Cardiac muscle cell (in vitro differentiated cells and primary cell): Measurements from ENCODE around the gene DPYSL4. TPM values are rescaled to one million over a fixed set of nuclear protein-coding genes. Genes with fewer than 3 reads are reported as not detected.
A peak's percentile ranks its signal among the peaks of the same experiment; 100 is the strongest.

Experiments used
- DNase-seq, 2 donors: peaks; one replicate each; pipeline versions ENCODE4 v3.0.0 to v3.0.0-alpha.2; 2010 to 2017; ENCODE audit warnings: low read depth in 1 of 2, low spot score in 1 of 2
- H3K27ac ChIP-seq: fragments of 200-600 bp; sonication (generic); 2 replicates; pipeline ENCODE4 v1.5.1; 2016
- H3K27me3 ChIP-seq: fragments of 200-600 bp; sonication (generic); 2 replicates; pipeline ENCODE4 v1.6.0; 2016; ENCODE audit warnings: control low read depth
- H3K36me3 ChIP-seq: fragments of 200-600 bp; sonication (generic); 2 replicates; pipeline ENCODE4 v1.5.1; 2016; ENCODE audit warnings: control low read depth
- H3K4me1 ChIP-seq: fragments of 200-600 bp; sonication (generic); 2 replicates; pipeline ENCODE4 v1.8.1; 2017; ENCODE audit warnings: low read depth, mild to moderate bottlenecking, mixed run types
- H3K4me3 ChIP-seq: fragments of 200-600 bp; sonication (generic); 2 replicates; pipeline ENCODE4 v1.5.1; 2016; ENCODE audit warnings: mild to moderate bottlenecking
- H3K9me3 ChIP-seq: fragments of 200-600 bp; sonication (generic); 2 replicates; pipeline ENCODE4 v1.5.1; 2017; ENCODE audit warnings: low read depth, mild to moderate bottlenecking, control low read depth
- polyA plus RNA-seq: library from polyadenylated mRNA; unstranded; fragments of >200 nt; fragmentation: Nextera tagmentation; extraction: Ambion mirVana; gene quantifications from 2 replicates; pipeline ENCODE4 v1.2.1, GENCODE V29; 2016
- total RNA-seq: library from RNA; depleted of rRNA; stranded (reverse); fragments of >200 nt; gene quantifications from 2 replicates; pipeline ENCODE4 v1.2.3, GENCODE V29; 2016
- TF ChIP-seq, protein P1 (sequence below): IDR thresholded peaks from 2 replicates; pipeline ENCODE4 v1.5.1; 2012; ENCODE audit warnings: low read depth, mild to moderate bottlenecking, low read length

Gene DPYSL4
- total and polyA plus RNA-seq, 2 experiments from 2014 or later = 12.5 to 30.3 TPM

DNA sequence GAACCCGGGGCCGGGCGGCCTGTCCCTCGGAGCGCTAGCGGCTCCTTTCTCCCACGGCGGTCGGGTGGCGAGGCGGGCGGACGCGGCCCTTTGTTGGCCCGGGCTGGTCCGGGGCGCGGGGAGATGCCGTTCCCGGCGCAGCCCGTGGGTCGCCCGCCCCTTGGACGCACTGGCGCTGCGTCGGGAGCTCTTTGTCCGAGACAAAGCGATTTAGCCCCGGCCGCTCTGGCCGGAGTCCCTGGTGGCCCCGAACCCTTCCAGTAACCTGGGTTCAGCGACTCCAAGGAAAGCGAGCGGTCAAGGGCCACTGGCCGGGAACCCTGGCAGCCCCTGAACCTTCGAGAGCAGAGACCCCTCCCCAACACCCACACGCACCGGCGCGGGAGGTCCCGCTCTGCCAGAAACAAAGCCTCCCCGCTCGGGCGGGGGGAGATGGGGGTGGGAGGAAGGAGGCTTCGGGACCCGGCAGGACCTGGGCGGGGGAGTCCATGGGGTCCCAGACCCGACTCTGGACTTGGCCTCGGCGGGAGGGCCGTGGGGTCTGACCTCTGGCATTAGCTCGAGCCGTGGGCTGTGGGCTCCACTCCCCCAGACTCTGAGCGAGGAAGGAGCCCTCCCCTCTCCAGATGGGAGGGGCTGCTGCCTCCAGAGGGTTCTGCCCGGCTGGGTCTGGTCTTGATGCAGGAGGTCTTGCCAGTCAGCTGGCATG is 836 bp downstream of the DPYSL4 start:
- peaks cover 1% of the 10 kb centered on the region for H3K4me1 ChIP-seq
- H3K36me3 ChIP-seq = no peaks in the 10 kb centered on the region
- H3K27ac ChIP-seq = no peak overlapping the region
- TF ChIP-seq, protein P1, sequence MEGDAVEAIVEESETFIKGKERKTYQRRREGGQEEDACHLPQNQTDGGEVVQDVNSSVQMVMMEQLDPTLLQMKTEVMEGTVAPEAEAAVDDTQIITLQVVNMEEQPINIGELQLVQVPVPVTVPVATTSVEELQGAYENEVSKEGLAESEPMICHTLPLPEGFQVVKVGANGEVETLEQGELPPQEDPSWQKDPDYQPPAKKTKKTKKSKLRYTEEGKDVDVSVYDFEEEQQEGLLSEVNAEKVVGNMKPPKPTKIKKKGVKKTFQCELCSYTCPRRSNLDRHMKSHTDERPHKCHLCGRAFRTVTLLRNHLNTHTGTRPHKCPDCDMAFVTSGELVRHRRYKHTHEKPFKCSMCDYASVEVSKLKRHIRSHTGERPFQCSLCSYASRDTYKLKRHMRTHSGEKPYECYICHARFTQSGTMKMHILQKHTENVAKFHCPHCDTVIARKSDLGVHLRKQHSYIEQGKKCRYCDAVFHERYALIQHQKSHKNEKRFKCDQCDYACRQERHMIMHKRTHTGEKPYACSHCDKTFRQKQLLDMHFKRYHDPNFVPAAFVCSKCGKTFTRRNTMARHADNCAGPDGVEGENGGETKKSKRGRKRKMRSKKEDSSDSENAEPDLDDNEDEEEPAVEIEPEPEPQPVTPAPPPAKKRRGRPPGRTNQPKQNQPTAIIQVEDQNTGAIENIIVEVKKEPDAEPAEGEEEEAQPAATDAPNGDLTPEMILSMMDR = no peak
- no peaks in the 10 kb centered on the region for H3K9me3 ChIP-seq
- H3K4me3 ChIP-seq = peak overlapping the region; percentile 54
- peaks cover 72% of the 10 kb centered on the region for H3K27me3 ChIP-seq
- peak; percentile 25 to 35 for DNase-seq

DNA sequence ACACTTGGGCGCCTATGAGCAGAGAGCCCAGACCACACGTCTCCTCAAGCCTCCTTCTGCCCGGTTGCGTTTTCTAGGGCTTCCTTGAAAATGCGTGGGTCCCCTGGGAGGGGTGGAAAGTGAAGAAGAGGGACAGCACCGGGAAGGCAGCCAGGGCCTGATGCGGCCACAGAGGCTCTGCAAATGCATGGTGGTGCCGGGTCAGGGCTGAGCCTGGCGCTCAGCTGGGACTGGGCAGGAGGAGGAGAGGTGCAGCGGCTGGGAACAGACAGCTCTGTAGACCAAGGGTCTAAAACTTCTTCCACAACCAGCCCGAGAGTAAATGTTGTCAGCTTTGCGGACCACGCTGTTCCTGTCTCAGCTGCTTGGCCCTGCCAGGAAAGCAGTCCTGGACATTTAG is 1.6 kb downstream of the DPYSL4 start:
- no peaks in the 10 kb centered on the region for H3K9me3 ChIP-seq
- DNase-seq = no peak
- TF ChIP-seq, protein P1 = no peak
- peaks cover 9% of the 10 kb centered on the region for H3K4me1 ChIP-seq
- H3K4me3 ChIP-seq = no peak overlapping the region
- H3K27me3 ChIP-seq = peaks cover 64% of the 10 kb centered on the region
- no peaks in the 10 kb centered on the region for H3K36me3 ChIP-seq
- H3K27ac ChIP-seq = no peak overlapping the region

DNA sequence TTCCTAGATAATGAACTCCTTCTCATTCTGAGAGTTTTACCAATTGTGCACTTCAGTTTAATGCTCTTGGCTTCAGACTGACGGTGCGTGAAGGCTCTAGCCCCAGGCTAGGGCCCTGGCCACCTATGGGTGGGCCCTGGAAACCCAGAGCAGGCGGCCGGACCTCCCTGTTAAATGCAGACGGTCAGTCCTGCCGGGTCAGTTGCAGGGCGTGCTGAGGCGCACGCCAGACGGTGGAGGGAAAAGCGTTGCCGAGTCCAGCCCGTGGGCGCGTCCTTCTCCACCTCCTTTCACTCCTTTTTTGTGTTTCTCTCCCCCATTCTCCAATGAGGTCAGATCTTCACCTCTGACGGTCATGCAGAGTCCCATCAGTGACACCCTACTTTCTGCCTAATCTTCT is 2.3 kb downstream of the DPYSL4 start:
- peaks cover 11% of the 10 kb centered on the region for H3K4me1 ChIP-seq
- no peak overlapping the region for H3K27ac ChIP-seq
- H3K9me3 ChIP-seq = no peaks in the 10 kb centered on the region
- H3K27me3 ChIP-seq = peaks cover 58% of the 10 kb centered on the region
- no peak for DNase-seq
- no peaks in the 10 kb centered on the region for H3K36me3 ChIP-seq
- no peak overlapping the region for H3K4me3 ChIP-seq
- TF ChIP-seq, protein P1 = no peak

DNA sequence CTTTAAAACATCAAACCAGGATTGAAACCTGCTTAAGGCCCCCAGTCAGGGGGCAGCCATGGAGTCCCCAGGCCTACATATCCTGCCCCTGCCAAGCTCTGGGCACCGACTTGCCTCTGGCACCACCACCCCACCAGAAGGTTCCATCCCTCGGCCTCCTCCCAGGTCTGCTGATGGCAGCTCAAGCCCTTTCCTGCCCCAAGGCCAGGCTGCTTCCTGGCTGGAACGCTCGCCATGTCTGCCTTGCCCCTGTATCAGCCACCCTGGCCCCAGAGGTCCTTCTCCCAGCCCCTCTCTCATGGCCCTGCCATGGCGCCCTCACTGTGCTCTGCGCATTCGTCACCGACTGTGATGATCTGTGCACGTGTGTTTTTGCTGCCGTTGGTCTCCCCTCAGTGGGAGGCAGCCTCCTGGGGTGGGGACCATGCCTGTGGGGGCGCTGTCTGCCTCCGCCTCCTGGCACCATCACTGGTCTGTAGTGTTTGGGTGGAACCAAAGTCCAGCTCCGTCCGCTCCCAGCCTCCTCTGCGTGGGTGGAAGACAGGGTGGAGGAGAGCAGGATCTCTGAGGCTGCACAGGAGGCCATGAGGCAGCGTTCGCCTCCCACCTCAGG is 3.2 kb downstream of the DPYSL4 start:
- no peak overlapping the region for H3K27ac ChIP-seq
- H3K36me3 ChIP-seq = no peaks in the 10 kb centered on the region
- peaks cover 49% of the 10 kb centered on the region for H3K27me3 ChIP-seq
- H3K9me3 ChIP-seq = no peaks in the 10 kb centered on the region
- H3K4me1 ChIP-seq = peaks cover 11% of the 10 kb centered on the region
- H3K4me3 ChIP-seq = no peak overlapping the region
- no peak for DNase-seq
- TF ChIP-seq, protein P1 = no peak

DNA sequence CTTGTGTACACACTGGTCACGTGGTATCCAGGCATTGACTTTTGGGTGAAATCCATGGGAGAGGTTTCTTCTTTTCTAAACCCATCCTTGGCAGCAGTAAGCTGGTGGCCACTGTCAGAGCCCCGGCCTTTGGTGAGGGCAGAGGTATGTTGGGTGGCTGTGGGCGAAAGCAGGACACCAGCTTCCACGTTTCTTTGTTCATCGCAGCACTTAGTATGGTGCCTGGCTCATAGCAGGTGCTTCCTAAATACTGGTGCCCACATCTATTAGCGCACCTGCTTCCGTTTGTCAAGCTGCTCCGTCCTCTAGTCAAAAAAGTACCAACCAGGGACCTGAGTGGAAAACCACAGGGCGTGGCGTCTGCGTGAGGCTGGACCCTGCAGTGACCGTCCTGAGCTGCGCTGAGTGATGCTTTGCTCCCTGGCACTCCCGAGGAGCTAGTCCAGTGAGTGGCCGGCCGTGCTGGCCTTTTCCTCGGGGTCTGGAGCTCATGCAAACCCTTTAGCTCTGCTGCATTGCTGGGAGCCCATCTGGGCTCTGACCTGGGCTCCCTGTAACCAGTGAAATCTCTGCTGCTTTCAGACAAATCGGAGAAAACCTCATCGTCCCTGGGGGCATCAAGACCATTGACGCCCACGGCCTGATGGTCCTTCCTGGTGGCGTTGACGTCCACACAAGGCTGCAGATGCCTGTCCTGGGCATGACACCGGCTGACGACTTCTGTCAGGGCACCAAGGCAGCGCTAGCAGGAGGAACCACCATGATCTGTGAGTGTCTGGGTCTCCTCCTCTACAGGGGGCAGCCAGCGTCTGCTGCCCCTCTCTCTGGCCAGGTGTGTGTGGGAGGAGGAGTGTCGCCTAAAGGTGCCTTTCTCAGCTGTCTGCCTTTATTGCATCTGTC is 5.6 kb downstream of the DPYSL4 start:
- no peak overlapping the region for H3K4me3 ChIP-seq
- no peaks in the 10 kb centered on the region for H3K36me3 ChIP-seq
- H3K4me1 ChIP-seq = peaks cover 11% of the 10 kb centered on the region
- no peak for DNase-seq
- no peaks in the 10 kb centered on the region for H3K9me3 ChIP-seq
- peak overlapping the region; percentile 39 for H3K27ac ChIP-seq
- peaks cover 25% of the 10 kb centered on the region for H3K27me3 ChIP-seq
- TF ChIP-seq, protein P1 = no peak
